ENCODE measurements around the gene DZIP3.

DNA sequence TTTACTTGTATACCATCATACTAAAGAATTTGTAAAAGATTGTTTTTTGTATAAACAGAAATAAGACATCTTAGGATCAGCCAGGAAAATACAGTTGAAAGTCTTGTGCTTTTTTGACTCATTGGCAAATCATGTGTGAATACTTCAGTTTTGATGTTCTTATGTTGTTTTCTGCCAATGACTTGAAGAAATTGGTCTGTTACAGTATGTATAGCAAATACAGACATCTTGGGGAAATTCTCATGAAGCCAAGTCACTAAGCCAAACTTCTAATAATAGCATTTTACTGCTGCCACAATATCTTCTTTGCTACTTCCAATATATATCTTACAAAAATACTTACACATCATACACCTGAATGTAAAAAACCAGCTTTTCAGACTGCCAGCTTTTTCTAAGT is 83.2 kb downstream of the DZIP3 start:
- TF ChIP-seq, protein P1, sequence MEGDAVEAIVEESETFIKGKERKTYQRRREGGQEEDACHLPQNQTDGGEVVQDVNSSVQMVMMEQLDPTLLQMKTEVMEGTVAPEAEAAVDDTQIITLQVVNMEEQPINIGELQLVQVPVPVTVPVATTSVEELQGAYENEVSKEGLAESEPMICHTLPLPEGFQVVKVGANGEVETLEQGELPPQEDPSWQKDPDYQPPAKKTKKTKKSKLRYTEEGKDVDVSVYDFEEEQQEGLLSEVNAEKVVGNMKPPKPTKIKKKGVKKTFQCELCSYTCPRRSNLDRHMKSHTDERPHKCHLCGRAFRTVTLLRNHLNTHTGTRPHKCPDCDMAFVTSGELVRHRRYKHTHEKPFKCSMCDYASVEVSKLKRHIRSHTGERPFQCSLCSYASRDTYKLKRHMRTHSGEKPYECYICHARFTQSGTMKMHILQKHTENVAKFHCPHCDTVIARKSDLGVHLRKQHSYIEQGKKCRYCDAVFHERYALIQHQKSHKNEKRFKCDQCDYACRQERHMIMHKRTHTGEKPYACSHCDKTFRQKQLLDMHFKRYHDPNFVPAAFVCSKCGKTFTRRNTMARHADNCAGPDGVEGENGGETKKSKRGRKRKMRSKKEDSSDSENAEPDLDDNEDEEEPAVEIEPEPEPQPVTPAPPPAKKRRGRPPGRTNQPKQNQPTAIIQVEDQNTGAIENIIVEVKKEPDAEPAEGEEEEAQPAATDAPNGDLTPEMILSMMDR (IDR thresholded peaks at IDR 0.05), result no peak
- TF ChIP-seq POLR2A (IDR thresholded peaks at IDR 0.05) (no peak), POLR2AphosphoS5 (IDR thresholded peaks at IDR 0.05) (no peak)

Data from breast epithelium (tissue), 3 donors.